ENCODE measurements around the gene NDEL1.
"Not testable (repeated sequence)": the region's sequence is repeated elsewhere in the genome, so short reads cannot be mapped to it uniquely, and the experiment has no call there.

The NDEL1 gene, protein sequence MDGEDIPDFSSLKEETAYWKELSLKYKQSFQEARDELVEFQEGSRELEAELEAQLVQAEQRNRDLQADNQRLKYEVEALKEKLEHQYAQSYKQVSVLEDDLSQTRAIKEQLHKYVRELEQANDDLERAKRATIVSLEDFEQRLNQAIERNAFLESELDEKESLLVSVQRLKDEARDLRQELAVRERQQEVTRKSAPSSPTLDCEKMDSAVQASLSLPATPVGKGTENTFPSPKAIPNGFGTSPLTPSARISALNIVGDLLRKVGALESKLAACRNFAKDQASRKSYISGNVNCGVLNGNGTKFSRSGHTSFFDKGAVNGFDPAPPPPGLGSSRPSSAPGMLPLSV

DNA sequence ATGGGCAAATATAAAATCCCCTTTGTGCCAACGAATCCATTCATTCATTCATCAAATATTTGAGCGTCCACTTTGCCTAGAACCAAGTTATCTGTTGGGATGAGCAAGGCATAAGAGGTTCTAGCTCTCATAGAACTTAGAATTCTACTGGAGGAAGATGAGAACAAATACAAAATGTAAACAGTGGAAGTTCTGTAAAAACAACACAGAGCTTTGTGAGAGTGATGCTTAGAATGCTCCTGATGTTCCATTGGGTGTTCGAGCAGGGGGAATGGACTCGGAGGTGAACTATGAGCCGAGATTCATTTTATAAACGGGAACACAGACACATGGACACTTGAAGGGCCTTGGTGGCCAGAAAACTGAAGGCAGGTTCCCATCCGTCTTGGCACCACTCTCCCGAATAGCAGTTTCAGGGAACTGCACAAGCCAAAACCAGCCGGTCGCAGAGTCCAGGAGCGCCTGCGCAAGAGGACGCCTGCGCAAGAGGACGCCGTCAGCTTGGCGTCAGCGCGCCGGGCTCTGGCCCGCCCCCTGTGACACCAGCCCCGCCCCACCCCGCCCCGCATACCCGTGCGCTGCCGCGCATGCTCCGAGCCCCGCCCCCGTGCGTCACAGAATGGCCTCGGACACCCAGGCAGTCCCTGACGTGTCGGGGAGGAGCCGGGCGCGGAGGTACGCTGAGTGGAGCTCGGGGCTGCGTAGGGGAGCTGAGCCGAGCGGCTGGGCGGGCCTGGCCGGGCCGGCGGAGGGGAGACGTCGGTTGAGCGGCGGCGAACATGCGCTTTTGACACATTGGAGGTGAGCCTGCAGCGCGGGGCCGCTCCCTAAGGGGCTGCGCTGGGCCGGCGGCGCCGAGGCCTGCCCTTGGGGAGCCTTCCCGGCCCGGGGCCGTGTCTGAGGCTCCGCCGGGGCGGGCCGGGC, at the start of gene NDEL1:
Gene NDEL1, plus strand, starts transcription at position 640 of the 924 bp plus-strand sequence. CDS start 8,388 bp downstream, outside the sequence.
- DNase-seq, result peak; percentile 72 to 100 (median 97)

DNA sequence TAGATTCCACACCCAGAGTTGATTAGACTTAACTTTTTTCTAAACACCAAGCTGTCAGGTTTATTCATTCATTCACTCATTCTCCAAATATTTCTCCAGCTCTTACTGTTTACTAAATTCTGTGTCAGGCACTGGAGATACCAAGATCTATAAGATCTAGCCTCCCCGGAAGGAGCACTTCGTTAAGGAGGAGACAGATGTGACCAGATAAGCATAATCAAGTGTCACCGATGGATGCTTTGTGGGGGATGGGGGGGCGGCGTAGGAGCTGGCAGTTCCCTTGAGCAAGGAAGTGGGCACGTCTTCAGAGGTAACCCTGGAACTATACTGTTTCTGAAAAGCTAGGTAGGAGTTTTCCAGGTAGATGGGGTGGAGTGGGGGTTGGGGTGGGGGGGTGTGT, 48.8 kb upstream of the NDEL1 start:
- no peak for DNase-seq

DNA sequence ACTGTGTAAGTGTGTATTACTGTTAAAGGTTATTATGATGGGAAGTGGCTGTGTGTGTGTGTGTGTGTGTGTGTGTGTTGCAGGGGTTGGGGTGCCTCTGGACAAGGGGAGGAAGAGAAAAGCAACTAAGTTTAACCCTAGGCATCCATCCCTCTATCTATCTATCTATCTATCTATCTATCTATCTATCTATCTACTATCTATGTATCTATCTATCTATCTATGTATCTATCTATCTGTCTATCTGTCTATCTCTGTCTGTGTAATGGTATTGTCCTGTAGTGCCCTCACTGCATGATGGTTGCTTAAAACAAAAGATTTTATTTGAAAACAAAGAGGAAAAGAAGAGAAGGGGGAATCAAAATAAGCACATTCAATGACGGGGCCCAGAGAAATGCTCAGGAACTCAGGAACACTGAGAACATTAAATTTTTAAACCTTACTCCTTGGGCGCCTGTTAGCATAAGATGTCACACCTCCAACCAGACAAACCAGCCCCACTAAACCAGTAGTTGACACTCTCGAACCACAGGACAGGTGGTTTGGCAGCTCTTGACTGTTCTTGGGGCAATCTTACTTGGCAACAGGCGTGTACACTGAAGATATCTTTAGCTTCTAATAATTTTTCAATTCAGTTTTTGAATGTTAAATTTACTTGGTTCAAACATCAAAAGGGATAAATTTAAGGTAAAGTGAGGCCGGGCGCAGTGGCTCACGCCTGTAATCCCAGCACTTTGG, 47.6 kb upstream of the NDEL1 start:
- no peak for DNase-seq

DNA sequence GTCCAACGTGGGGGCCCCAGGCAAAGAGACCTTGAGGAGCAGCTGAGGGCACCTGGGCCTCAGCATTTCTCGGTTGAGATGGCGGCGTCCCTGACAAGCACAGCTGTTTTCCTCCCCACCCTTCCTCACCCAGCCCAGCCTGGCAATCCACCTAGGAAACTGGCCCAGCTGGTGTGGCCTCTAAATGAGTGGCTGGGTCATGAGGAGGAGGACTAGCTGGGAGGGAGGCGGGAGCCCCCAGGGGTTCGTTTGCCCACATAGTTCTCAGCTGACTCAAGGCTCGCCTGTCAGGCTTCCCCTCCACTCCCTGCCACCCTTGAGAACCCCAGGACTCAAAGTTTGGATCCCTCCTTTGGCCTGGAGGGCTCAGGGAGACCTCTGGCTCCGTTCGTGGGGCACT, 44.0 kb upstream of the NDEL1 start:
- DNase-seq, result no peak

DNA sequence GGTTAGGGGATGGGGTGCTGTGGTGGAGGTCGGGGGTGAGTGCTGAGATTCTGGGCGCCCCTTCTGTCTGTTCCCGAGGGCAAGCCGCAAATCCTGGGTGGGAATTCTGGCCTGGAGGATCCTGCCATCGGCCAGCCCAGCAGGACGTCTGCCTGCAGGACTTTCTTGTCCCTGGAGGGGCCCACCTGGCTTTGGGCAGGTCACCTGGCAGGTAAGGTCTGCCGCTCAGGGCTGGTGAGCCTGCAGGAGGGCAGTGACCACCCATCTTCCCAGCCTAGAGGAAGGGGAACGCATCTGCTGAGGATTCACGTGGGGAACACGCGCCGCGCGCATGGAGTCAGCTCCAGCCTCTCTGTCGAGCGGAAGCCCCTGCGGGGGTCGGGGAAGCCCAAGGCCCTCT, 43.4 kb upstream of the NDEL1 start:
- no peak for DNase-seq

DNA sequence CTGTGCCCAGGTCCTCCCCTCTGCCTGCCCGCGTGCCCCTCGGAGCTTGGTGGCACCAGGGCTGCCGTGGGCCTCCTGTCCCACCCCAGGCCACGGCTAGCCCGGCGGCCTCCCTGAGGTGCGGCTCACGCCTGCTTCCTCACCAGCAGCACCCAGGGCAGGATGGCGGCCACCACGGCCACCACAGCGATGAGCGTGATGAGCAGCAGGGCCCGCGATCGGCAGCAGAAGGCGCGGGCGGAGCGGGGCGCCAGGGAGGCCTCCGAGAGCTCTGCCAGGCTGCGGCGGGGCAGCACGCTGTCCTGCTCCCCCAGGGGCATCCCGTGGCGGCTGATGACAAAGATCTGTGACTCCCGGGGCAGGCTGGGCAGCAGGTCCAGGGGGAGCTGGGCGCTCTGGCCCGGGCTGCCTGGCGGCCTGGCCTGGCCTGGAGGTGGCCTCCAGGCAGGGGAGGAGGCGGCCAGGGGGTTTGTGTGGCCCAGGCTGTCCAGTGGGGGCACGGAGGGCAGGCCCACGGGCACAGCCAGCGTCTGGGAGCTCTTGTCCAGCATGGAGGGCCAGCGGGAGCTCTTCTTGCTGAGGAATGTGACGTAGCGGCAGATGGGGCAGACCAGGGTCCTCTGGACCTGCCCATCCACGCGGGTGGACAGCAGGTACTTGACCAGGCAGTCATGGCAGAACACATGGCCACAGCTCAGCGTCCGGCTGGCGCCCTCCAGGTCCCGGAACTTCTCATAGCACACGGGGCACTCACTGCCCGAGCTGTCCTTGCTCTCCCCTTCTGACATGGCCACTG, 42.8 kb upstream of the NDEL1 start:
- DNase-seq, result no peak

DNA sequence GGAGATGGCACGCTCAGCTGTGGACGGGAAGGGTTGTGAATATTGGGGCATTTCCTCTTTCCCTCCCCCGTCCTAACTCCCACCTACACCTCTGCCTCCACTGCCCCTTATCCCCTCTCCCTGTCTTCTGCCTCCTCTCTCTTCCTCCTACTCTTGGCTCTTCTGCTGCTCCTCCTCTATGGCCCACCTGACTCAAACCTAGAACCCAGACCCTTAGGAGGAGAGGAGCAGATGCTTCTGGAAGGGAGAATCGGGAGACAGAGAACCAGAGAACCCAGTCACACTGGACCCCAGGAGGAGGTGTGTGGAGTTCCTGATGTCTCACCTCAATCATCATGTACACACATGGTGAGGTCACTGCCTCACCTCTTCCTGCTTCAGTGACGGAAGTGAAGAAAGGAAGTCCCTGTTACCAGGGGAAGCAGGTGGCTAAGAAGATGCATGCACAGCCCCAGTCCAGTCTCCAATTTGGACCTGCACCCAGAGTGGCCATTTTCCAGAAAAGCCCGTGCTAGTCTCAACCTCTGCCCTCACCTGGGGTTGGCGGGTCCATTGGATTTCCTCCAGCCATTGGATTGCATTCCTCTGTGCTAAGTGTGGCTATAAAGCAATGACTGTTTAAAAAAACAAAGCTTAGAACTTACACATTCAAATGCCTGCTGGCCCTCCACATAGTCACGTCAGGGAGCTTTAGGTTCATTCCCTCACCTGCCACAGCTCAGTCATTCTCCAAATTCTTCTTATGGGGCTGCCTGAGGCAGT, 42.0 kb upstream of the NDEL1 start:
- no peak for DNase-seq

DNA sequence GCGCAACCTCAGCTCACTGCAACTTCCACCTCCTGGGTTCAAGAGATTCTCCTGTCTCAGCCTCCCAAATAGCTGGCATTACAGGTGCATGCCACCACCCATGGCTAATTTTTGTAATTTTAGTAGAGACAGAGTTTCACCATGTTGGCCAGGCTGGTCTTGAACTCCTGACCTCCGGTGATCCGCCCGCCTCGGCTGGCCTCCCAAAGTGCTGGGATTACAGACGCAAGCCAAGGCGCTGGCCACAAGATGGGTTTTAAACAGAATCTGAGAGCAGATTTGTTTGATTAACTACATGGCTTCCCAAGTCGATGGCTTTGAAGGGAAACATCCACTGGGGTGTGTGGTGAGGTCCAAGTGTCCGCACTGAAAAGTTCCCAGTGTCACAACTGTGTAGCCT, 41.2 kb upstream of the NDEL1 start:
- not testable (repeated sequence) for DNase-seq

DNA sequence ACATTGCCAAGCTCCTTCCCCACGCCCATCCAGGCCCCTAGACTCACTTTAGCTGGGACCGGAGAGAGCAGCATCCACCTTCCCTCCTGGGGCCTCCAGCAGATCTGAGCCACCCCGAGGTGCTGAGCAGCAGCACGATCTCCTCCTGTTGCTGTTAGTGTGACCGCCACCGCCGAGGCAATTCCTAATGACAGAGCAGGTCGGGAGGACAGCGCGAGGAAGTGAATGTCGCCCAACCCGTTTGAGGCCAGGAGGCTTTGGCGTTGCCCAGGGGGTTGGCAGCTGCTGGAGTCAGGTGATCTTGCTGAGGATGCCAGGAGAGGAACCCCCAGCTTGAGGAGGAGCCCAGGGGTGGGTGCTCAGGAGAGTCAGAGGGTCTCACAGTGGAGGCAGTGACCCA, 38.0 kb upstream of the NDEL1 start, which contains the start of gene RNF222:
Gene RNF222, minus strand, starts transcription at position 192 of the 400 bp plus-strand sequence. CDS start 4,366 bp downstream, outside the sequence.
- no peak for DNase-seq

DNA sequence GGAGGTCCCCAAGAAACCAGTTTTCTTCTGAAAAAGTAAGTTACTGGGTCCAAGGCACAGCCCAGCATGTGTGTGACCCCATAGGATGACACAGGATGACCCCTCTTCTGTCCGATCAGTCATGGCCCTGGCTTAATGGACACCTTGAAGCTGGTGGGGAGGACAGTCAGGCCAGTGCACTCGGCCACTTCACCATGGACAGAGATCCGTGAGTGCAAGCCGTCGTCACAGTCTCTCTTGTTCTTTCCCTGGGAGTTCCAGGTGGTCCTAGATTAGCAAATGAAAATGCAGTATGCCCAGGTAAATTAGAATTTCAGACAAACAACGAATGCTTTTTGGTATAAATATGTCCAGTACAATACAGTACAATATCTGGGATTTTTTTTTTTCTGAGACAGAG, 36.7 kb upstream of the NDEL1 start:
- DNase-seq, result no peak

DNA sequence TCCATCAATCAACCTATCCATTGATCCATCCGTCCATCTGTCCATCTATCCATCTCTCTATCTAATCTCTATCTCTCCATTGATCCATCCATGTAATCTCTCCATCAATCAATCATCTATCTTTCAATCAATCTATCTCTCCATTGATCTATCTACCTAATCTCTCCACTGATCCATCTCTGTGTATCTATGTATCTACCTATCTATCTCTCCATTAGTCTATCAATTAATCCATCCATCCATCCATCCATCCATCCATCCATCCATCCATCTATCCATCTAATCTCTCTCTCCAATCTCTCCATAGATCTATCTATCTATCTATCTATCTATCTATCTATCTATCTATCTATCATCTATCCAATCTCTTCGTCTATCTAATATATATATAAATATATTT, 34.6 kb upstream of the NDEL1 start:
- no peak for DNase-seq

DNA sequence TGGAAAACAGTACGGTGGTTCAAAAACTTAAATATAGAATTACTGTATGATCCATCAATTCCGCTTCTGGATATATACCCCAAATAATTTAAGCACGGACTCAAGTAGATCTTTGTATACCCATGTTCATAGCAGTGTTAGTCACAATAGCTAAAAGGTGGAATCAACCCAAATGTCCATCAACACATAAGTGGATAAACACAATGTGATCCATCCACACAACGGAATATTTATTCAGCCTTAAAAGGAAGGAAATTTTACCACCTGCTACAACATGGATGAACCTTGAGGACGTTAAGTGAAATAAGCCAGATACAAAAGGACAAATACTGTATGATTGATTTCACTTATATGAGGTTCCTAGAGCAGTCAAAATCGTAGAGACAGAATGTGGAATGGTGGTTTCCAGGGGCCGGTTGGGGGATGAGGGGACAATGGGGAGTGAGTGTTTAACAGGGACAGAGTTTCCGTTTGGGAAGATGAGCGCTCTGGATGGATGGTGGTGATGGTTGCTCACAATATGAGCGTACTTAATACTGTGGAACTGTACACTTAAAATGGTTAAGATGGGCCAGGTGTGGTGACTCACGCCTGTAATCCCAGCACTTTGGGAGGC, 32.7 kb upstream of the NDEL1 start:
- no peak for DNase-seq

DNA sequence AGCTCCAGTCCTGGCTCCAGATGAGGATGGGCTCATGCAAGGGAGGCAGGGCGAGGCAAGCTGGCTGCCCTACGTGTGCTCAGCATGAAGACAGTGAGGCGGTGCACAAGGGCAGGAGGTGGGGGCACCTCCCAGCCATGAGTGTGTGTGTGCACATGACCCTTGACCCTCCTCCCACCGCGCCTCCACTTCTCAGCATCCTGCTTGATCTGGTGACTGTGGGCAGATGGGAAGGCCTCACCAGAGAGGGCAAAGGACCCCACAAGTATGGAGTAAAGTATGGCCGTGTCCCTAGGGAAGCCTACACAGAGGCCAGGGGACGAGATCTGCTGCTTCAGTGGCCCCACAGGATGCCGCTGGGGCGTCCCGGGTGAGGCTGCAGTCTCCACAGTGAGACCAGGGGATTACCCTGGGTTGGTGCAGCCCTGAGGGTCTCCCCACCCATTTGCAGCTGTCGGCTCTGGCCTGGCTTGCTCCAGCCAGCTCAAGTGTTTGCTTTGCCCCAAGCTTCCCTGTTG, 30.1 kb upstream of the NDEL1 start:
- no peak for DNase-seq

DNA sequence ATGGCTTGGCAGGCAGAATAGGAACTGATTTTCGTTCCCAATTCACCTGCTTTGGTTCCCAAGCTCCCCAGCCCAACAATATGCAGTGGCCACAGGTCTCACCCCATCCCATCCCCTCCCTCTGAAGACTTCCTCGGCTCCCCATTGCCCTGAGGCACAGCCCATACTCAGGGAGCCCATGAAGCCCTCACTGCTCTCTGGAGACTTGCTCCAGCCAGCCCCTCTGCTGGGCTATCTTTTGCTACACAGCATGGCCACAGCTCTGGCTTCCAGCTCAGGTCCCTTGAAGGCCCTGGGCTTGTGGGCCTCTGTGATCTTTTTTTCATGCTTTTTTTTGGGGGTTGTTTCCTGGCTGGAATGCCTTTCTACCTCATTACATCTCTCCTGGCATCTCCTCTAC, 29.5 kb upstream of the NDEL1 start:
- DNase-seq, result no peak

DNA sequence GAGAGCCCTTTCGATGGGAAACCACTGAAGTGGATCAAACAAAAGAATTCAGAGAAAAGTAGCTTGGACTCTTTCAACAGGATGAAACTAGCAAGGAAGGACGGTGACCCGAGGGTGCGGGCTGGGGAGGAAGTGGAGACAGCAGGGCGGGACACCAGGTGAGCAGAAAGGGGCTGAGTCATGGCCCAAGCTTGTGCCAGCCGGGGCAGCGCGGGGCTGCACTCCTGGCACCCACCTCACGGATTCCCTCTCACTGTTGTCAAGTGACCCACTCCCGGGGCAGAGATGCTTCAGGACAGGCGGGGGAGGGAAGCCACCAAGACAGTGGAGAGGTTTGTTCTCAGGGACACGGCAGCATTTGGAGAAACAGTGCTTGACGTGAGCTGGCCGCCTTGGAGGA, 27.3 kb upstream of the NDEL1 start:
- DNase-seq, result no peak

DNA sequence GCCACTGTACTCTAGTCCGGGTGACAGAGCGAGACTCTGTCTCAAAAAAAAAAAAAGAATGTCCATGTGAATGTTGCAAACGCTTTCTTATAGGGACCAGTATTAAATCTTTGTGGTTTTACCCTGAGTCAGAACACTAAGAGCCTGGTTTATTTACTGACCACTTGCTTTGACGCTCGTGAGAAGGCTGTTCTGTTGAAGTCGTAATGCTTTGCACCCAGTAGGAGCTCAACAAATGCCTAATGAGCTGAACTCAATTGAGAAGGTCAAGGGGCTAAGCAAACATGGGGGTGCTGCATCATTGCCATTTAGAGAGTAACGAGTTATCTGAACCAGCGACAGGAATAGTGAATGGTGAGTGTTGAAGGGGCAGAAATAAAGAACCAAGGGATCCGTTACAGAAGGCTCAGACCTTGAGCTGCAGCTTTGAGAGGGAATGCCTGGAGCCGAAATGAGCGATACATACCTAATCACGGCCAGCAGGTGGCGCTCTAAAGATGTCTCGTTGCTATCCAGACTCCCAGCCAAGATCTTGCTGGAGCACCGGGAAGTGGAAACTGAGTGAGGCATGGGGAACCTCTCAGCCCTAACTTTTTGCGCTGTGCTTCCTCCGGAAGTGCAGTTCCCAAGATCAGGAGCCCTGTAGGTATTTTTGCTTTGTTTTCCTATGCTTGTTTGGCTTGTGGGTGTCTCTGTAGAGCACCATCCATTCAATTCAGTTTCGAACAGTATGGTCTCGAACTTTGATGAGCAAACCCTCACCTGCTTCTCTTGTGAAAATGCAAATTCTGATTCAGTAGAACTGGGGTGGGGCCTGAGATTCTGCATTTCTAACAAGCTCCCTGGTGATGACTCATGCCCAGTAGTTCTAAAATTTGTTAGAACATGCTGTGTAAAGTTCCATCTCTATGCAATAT, 25.5 kb upstream of the NDEL1 start:
- DNase-seq, result peak in 54 of 56 donors; percentile 27 to 91 (median 69)

DNA sequence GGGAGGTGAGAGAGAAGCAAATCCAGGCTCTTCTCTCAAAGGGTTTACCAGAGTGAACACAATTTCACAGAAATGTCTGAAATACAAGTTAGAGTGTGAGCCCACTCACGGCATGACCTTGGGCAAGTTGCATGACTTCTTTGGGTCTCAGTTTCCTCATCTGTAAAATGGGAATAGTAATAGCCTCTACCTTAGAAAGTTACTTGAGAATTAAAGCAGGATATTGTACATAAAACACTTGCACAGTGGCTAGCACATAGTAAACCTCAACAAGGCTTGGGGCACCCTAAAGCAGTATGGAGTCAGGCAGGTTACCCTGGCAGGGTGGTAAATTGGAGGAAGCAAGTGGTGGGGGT, 24.8 kb upstream of the NDEL1 start:
- DNase-seq, result no peak

DNA sequence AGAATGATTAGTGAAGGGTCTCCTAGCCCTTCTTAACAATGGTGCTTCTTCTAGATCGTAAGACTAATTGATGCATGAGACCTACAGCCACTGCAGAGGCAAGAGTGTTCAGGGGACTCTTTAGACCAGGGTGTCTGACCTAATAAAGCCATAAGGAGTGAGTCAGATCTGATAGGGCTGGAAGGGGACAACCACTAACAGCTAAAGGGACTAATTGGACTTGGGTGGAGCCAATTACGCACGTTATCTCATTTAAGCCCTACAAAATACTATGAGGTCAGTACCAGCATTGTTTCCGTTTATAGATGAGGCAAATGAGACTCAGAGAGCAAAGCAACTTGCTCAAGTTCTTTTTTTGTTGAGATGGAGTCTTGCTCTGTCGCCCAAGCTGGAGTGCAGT, 23.6 kb upstream of the NDEL1 start:
- no peak for DNase-seq
